Measurements from ENCODE around the gene CMSS1.

- TF ChIP-seq MYC (IDR thresholded peaks at IDR 0.05; ENCODE audit: borderline replicate concordance, low read length) (no peak), POLR2A (IDR thresholded peaks at IDR 0.05; ENCODE audit: low read length) (no peak), RNF2 (IDR thresholded peaks at IDR 0.05; ENCODE audit: borderline replicate concordance, low read depth) (no peak), CTCF (IDR thresholded peaks at IDR 0.05) (no peak), MAX (IDR thresholded peaks at IDR 0.05) (no peak), USF2 (IDR thresholded peaks at IDR 0.05) (no peak), SMC3 (IDR thresholded peaks at IDR 0.05) (no peak)
These were observed 296.9 kb downstream of the CMSS1 start, which contains the start of gene FILIP1L for GRCh38 chr3:100114413-100115030.

Data from A549 (cell line).